Left kidney (tissue), 8 donors: Measurements from ENCODE around the gene ZNF705A. TPM values are rescaled to one million over a fixed set of nuclear protein-coding genes. Genes with fewer than 3 reads are reported as not detected.
"Not testable (repeated sequence)": the region's sequence is repeated elsewhere in the genome, so short reads cannot be mapped to it uniquely, and the experiment has no call there.

Source experiments
- DNase-seq: peaks from one replicate; pipeline ENCODE4 v3.0.0-alpha.2; 2013
- long read RNA-seq, 8 donors: transcript quantifications; one replicate each; lab custom pipeline, GENCODE V29; 2026
- polyA plus RNA-seq: library from polyadenylated mRNA; unstranded; fragments of 120-200 nt; gene quantifications from one replicate; pipeline ENCODE4 v1.2.1, GENCODE V29; 2013; ENCODE audit not compliant: insufficient read length

ZNF705A gene
- not detected for polyA plus RNA-seq
- long read RNA-seq, donor 1, result 0 reads
- long read RNA-seq, donor 2, result 0 reads
- long read RNA-seq, donor 3, result 0 reads
- long read RNA-seq, donor 4, result 0 reads
- long read RNA-seq, donor 5, result 0 reads
- long read RNA-seq, donor 6, result 0 reads
- long read RNA-seq, donor 7, result 0 reads
- long read RNA-seq, donor 8, result 0 reads

DNA sequence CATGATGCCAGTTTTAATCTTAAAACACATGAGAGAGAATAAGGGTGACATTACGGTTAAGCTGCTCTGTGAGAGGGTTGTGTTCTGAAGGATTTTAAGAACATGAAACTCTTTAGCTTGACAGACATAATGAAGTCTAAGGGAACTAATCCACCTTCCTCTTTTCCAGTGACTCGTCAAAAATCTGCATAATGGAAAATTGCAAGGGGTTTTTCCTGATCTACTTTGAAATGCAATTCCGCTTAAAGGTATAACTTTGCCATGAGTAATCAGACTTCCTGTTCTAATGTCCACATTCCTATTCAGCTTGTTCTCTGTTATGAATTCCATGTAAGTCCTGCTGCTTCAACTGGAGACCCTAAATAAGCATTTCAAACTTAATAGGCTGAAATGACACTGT is at the start of gene ZNF705A:
ZNF705A (plus strand) TSS at position 171 of the 400 bp plus-strand sequence. CDS start 15,611 bp downstream, outside the sequence.
- no peak for DNase-seq

DNA sequence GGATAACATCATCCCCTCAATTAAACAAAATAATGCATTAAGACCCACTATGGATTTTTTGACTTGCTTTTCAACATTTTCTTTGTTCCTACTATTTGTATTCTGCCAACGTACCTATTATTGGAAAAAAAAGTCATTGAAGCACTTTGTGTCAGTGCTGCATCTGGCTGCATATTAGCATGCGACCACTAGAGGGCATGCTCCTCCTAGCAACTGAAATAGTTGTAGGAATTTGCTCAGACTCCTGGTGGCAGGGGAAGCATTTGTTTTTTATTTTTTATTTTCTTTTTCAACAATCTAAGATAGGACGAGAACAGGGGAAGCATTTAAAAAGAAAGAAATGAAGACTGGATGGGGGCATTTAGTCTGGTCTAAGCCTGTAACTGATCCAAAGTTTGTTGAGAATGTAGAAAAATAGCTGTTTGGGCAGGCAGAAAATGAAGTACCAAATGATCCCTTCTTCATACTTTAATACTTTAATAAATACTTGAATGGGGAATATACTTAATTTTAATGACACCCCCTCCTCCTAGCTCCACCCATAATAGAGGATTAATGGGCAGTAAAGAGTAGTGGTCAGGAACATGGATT is 47.9 kb upstream of the ZNF705A start:
- peak; percentile 71 for DNase-seq

DNA sequence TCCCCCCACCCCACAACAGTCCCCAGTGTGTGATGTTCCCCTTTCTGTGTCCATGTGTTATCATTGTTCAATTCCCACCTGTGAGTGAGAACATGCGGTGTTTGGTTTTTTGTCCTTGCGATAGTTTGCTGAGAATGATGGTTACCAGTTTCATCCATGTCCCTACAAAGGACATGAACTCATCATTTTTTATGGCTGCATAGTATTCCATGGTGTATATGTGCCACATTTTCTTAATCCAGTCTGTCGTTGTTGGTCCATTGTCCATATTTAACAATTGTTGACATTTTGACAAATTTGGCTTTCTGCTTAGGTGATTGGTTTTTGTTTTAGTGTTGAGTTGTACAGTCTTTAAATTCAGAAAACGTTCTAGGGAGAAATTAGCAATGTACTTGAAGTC is 43.7 kb upstream of the ZNF705A start:
- not testable (repeated sequence) for DNase-seq

- no peak for DNase-seq
Observed at GRCh38 chr12:8120072-8120713, 36.6 kb upstream of the ZNF705A start.

- DNase-seq, result no peak
Observed at GRCh38 chr12:8123124-8123912, 33.5 kb upstream of the ZNF705A start, which contains the start of gene CLEC4A. Gene CLEC4A (plus strand): TSS chr12:8123617. CDS start chr12:8123879, 262 bp downstream.

DNA sequence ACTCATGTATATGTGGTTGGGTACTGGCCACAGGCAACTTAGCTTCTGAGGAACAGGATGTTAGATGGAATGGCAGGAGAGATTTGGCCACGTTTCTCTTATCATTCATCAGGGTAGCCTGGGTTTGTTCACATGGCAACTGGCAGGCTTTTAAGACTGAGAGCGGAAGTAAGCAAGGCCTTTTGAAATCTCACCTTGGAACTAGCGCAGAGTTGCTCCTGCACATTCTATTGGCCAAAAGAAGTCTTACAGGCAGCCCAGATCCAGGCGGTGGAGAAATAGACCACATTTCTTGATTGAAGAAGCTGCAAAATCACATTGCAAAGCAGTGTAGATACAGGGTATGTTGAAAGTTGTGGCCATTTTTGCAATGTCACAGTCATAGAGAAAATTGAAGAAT is 29.7 kb upstream of the ZNF705A start:
- no peak for DNase-seq

- not testable (repeated sequence) for DNase-seq
Observed at GRCh38 chr12:8133636-8134397, 23.0 kb upstream of the ZNF705A start.

- not testable (repeated sequence) for DNase-seq
Observed at GRCh38 chr12:8134398-8134930, 22.4 kb upstream of the ZNF705A start.

DNA sequence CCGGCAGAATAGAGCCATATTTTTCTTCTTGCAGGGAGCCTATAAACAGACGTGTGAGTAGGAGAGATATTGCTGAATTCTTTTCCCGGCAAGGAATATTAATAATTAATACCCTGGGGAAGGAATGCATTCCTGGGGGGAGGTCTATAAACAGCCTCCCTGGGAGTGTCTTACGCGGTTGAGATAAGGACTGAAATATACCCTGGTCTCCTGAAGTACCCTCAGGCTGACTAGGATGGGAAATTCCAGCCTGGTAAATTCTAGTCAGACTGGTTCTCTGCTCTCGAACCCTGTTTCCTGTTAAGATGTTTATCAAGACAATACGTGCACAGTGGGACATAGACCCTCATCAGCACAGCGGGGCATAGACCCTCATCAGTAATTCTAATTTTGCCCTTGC is 15.2 kb upstream of the ZNF705A start:
- not testable (repeated sequence) for DNase-seq

DNA sequence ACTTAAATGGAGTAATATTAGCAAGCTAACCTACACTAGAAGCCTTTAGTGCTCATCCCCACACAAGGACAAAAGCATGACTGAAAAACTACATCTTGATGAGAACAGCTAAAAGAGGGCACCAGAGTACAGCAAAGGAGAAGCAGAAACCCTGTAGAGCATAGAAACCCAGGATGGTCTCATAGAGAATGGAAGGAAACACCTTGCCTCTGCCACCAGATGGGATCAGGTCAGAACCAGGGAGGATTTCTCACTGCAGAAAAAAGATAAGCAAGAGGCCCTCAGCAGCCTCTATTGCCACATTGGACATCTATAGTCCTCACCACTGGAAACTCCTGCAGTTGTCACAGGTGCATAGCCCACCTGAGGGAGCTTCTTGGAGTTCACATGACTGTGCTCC is 13.6 kb upstream of the ZNF705A start:
- no peak for DNase-seq

DNA sequence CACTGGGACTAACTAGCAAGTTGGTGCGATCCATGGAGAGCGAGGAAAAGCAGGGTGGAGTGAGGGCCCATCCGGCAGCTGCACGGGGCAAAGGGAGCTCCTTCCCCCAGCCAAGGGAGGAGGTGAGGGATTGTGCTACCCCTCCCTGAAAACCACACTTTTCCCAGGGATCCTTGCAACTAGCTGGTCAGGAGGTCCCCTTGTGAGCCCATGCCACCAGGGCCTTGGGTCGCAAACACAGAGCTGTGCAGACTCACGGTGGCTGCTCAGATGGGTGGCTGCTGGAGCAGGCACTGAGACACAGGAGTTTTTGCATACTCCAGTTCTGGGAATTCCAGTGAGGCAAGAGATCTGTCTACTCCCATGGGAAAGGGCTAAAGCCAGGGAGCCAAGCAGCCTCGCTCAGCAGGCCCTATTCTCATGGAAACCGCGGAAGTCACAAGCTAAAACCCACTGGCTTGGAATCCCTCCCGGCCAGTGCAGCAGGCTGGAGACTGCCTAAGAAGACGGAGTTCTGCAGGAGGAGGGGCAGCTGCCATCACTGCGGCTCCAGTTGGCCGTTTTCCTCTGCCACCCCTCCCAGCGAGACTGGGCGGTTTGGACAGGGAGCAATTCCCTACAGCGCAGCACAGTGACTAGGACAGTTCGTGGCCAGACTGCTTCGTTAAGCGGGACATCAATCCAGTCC is 10.9 kb upstream of the ZNF705A start:
- DNase-seq, result no peak

- no peak for DNase-seq
Observed at GRCh38 chr12:8146442-8146771, 10.4 kb upstream of the ZNF705A start.

- no peak for DNase-seq
Observed at GRCh38 chr12:8154526-8154925, 2.3 kb upstream of the ZNF705A start.

DNA sequence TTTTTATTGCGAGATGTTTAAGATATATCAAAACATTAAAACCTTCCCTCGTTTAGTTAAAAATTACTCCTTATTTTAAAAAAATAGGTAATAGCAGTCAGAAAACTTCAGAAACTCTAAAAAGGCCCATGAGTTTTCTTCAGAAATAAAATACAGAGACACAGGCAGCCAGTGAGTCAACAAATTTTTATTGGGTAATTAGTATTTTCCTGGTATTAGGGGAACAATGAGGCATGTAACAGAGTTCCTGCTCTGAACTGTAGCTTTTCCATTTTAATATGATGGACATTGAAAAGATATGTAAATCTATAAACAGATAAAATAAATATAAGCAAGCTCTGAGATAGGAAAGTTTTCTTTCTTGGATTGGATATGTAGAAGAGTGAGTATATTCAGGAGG is 399 bp upstream of the ZNF705A start:
- DNase-seq, result no peak

- no peak for DNase-seq
Observed at GRCh38 chr12:8157484-8158198, 826 bp downstream of the ZNF705A start.

DNA sequence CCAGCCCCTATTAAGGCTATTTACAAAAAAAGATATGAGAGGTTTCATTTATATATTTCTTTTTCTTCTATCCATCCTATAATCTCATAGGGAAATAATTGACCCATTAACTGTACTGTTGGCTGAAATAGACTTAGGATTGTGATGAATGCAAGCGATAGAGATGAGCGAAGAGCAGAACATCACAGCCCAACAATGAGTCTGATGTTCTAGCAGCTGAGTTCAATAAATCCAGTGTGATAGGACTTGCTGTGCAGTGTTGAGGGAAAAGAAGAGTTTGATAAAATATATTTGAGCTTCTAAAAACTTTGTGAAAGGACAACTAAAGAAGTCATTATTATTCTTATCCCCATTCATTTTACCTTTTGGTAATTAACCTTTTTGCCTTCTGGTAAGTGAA is 16.1 kb downstream of the ZNF705A start:
- not testable (repeated sequence) for DNase-seq

DNA sequence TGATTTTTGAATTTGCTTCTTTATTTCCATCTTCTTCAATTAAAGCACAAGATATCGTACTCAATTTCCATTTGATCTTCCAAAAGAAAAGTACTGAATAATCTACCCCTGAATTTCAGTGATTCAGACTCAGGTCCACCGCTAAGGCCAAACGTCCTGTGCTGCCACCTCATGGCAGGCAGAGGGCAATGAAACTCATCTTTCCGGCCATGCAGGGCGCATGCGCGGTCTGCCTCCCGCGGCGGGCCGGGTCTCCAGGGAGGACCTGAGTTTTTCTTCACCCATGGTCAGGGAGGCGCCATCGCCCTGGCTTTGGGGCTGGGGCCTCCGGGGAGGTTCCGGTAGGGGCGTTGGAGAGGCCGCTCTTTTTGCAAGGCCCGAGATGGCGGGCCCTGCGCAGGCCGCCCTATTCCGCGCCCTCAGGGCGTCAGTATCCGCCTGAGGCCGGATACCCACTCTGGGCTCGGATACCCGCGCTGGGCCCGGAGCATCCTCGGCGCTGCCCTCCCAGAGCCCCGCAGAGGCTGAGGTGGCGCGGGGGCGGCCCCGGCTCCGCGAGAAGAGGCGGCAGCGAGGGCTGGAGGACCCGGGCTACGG is 23.3 kb downstream of the ZNF705A start:
- peak; percentile 50 for DNase-seq

- DNase-seq, result not testable (repeated sequence)
Observed at GRCh38 chr12:8181271-8181670, 24.5 kb downstream of the ZNF705A start.

DNA sequence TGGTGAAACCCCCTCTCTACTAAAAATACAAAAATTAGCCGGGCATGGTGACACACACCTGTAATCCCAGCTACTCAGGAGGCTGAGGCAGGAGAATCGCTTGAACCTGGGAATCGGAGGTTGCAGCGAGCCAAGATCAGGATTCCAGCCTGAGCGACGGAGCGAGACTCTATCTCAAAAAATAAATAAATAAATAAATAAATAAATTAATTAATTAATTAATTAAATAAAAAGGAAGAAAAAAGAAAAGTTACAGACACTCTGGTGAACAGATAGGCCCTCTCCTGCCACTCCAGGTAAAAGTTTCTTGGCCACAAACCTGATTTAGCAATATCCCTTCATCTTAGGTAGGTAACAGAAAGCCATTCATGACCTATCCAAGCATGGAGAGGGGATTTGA is 26.1 kb downstream of the ZNF705A start:
- not testable (repeated sequence) for DNase-seq

DNA sequence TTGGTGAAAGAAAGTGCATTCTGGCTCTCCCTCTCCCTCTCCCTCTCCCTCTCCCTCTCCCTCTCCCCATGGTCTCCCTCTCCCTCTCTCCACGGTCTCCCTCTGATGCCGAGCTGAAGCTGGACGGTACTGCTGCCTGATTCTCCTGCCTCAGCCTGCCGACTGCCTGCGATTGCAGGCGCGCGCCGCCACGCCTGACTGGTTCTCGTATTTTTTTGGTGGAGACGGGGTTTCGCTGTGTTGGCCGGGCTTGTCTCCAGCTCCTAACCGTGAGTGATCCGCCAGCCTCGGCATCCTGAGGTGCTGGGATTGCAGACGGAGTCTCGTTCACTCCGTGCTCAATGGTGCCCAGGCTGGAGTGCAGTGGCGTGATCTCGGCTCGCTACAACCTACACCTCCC is 26.5 kb downstream of the ZNF705A start:
- DNase-seq, result not testable (repeated sequence)
